Measurements from ENCODE around the gene TBC1D5.
"Not testable (repeated sequence)": the region's sequence is repeated elsewhere in the genome, so short reads cannot be mapped to it uniquely, and the experiment has no call there.

TBC1D5 gene

DNA sequence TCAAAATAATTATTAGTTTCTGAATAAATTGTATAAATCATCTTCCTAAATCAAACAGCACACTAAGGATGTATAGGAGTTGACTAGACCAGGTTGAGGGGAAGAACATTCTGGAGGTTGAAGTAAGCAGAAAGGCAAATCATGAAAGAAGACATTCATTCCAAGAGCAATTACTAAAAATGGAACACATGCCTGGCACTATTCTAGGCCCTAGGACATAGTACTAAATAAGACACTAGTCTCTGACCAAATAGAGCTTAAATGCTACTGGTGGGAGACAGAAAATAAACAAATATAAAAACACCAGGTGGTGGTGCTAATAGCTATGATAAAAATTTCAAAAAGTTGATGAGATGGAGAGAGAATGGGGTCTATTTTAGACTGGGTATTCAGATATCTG is 190.1 kb downstream of the TBC1D5 start:
- H3K4me3 ChIP-seq (ENCODE audit: low read depth, low read length), result no peak overlapping the region

GRCh38 chr3:17551895-17552294 is 190.5 kb downstream of the TBC1D5 start:
- no peak overlapping the region for H3K4me3 ChIP-seq (ENCODE audit: low read depth, low read length)

DNA sequence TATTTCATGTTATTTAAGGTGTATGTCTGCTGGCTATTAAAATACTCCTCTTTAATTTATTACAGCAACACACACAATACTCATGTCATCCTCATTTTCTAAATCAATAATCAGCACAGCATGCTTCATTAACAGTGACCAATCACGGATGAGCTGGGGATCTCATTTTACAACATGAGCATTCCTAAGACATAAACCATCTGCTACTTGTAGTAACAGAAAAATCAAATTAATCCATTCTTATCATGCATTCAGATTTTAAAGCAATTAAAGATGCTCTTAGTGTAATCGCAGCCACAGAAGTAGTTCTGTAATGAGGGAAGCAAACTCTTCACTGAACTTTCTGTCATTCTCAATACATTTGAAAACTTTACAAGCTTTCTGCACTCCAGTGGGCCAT is 191.1 kb downstream of the TBC1D5 start:
- H3K4me3 ChIP-seq (ENCODE audit: low read depth, low read length), result no peak overlapping the region

GRCh38 chr3:17550624-17551023 is 191.8 kb downstream of the TBC1D5 start:
- no peak overlapping the region for H3K4me3 ChIP-seq (ENCODE audit: low read depth, low read length)

DNA sequence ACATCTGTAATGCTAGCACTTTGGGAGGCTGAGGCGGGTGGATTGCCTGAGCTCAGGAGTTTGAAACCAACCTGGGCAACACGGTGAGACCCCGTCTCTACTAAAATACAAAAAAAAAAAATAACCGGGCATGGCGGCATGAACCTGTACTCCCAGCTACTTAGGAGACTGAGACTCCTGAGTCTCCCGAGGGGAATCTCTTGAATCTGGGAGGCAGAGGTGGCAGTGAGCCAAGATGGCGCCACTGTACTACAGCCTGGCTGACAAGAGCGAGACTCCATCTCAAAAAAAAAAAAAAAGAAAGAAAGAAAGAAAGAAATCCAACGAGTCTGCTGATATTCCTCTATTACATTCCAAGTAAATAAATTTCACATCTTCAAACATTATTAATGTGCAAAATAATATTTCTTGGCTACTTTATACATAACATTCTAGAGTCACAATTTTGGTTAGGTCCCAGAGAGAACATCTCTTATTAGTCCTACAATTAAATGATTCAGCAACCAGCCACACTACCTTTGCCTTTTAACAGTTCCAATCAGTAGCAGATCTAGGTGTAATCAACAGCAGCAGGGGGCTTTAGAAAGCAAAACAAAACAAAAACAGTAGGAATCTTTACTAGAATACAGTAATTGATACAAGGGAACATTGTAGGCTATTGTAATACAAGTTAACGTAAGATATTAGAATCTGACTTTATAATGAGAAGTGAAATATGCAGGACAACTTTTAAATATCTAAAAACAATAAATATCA is 195.8 kb downstream of the TBC1D5 start:
- no peak overlapping the region for H3K4me3 ChIP-seq (ENCODE audit: low read depth, low read length)

GRCh38 chr3:17544632-17545031 is 197.8 kb downstream of the TBC1D5 start:
- no peak overlapping the region for H3K4me3 ChIP-seq (ENCODE audit: low read depth, low read length)

- no peak overlapping the region for H3K4me3 ChIP-seq (ENCODE audit: low read depth, low read length)
Observed at GRCh38 chr3:17542591-17542990, 199.8 kb downstream of the TBC1D5 start.

- no peak overlapping the region for H3K4me3 ChIP-seq (ENCODE audit: low read depth, low read length)
Observed at GRCh38 chr3:17539436-17539835, 203.0 kb downstream of the TBC1D5 start.

DNA sequence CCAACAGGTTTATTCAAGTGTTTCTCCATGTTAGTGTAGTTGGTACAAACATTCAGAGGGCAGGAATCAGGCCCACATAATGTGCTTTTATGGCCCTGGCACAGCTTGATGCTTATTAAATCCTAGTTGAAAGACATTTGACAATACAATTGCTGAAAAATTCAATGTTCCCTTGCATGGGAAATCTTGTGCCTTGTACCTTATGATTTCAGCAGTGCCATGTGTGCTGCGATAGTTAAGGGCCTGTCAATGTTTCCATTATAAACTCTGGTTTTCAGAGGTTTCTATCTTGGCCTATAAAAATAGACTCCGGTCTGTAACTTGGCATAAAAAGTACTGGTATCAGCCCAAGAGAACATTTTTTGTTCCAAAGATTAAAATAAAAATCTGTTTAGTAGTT is 207.2 kb downstream of the TBC1D5 start:
- H3K4me3 ChIP-seq (ENCODE audit: low read depth, low read length), result no peak overlapping the region

DNA sequence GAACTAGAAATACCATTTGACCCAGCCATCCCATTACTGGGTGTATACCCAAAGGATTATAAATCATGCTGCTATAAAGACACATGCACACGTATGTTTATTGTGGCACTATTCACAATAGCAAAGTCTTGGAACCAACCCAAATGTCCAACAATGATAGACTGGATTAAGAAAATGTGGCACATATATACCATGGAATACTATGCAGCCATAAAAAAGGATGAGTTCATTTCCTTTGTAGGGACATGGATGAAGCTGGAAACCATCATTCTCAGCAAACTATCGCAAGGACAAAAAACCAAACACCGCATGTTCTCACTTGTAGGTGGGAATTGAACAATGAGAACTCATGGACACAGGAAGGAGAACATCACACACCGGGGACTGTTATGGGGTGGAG is 210.0 kb downstream of the TBC1D5 start:
- H3K4me3 ChIP-seq (ENCODE audit: low read depth, low read length), result not testable (repeated sequence)

- H3K4me3 ChIP-seq (ENCODE audit: low read depth, low read length), result no peak overlapping the region
Observed at GRCh38 chr3:17529677-17530076, 212.8 kb downstream of the TBC1D5 start.

- no peak overlapping the region for H3K4me3 ChIP-seq (ENCODE audit: low read depth, low read length)
Observed at GRCh38 chr3:17518189-17519059, 224.0 kb downstream of the TBC1D5 start.

DNA sequence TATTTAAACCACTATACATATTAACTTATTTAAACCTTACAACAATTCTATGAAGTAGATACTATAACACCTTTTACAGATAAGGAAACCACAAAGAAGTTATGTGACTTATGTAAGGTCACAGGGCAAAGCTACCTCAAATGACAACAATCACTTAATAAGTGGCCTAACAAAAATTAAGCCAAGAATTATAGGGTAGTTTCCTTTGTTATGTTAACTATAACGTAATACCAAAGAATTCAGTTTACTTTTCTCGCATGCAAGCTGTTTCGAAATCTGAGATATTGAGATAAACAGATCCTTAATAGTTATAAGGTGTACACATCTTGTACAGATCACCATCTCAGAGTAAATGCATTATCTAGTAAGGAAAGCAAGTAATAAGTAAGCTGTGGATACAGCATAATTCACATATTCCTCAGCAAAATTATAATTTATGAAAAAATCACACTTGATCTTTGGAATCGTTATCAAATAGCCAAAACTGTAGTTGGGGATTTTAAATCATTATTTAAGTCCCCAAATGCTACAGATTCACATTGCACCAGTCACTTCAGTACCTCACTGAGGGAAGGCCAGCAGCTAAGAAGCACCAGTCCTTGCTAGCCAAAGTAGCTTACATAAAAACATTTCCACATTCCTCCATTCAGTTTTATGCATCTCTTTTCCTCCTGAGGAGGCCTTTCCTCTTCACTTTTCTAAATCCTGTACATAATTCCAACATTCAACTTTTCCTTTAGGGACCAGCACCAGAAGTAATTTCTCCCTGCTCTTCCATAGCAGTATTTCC is 226.8 kb downstream of the TBC1D5 start:
- H3K4me3 ChIP-seq (ENCODE audit: low read depth, low read length), result no peak overlapping the region

DNA sequence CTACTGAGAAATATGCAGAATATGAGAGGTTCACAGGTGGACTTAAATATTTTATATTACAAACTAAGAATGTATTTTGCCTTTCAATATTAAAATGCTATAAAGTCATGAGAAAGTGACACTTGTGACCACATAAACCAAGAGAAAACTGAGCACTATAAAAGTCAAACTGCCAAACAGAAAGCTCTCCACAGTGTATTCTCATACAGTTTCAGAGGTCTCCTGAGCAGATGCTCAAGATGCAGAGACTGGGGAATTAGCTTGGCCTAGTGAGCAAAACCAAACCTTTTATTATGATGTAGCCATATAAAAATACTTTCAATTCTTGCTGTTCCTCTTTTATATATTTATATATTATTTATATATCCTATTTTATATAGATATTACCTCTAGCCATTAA is 227.8 kb downstream of the TBC1D5 start:
- no peak overlapping the region for H3K4me3 ChIP-seq (ENCODE audit: low read depth, low read length)

DNA sequence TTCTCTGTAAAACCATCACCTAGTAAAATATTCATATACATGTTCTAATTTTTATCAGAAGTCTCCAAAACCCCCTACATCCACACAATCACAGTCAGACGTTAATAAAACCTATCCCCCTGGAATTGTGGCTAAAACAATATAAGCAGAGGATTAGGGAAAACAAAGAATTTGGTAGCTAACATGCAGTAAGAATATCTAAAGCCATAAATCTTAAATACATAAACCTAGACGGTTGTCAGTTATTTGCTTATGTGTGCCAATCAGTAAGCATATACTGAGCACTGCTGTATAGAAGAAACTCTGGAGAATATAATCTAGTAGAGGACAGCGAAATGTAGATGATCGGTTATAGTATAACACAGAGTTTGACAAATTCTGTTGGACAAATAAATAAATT is 232.2 kb downstream of the TBC1D5 start:
- H3K4me3 ChIP-seq (ENCODE audit: low read depth, low read length), result no peak overlapping the region

GRCh38 chr3:17508180-17508752 is 234.2 kb downstream of the TBC1D5 start:
- no peak overlapping the region for H3K4me3 ChIP-seq (ENCODE audit: low read depth, low read length)

GRCh38 chr3:17507480-17507879 is 235.0 kb downstream of the TBC1D5 start:
- H3K4me3 ChIP-seq (ENCODE audit: low read depth, low read length), result no peak overlapping the region

GRCh38 chr3:17505856-17506255 is 236.6 kb downstream of the TBC1D5 start:
- no peak overlapping the region for H3K4me3 ChIP-seq (ENCODE audit: low read depth, low read length)

GRCh38 chr3:17501745-17502144 is 240.7 kb downstream of the TBC1D5 start:
- H3K4me3 ChIP-seq (ENCODE audit: low read depth, low read length), result no peak overlapping the region

GRCh38 chr3:17500618-17501017 is 241.8 kb downstream of the TBC1D5 start:
- H3K4me3 ChIP-seq (ENCODE audit: low read depth, low read length), result no peak overlapping the region
